ENCODE results near the gene PI4KA.

DNA sequence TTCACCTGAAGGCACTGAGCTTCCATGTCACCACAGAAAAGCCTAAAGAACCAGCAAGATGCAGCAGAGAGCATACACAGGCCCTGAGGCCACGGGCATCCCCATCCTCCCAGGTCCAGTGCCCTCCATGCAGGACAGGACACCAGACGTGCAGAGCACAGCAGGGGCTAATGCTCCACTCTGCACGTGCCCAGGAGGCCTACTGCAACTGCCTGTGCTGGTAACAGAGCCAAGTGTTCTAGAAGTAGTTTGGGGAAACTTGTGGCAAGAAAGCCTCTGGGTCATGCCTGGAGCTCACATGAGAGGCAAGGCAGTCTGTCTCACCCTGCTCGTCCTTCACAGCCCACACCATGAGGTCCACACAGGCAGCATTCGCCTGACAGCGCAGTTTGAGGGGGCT lies 54.0 kb downstream of the PI4KA start:
- TF ChIP-seq CTCF (conservative IDR thresholded peaks at IDR 0.05; ENCODE audit: low read depth, low read length) (no peak), EZH2 (IDR thresholded peaks at IDR 0.05; ENCODE audit: borderline replicate concordance, low read depth, low read length, poor library complexity, severe bottlenecking) (no peak)
